Hepatic stellate cell (primary cell): ENCODE measurements around the gene IP6K1.
"Not testable (repeated sequence)": the region's sequence is repeated elsewhere in the genome, so short reads cannot be mapped to it uniquely, and the experiment has no call there.

ENCODE experiments used
- DNase-seq: peaks from one replicate; pipeline ENCODE4 v3.0.0; 2011; ENCODE audit warnings: low spot score

Gene IP6K1

GRCh38 chr3:49711489-49711888 is 74.9 kb downstream of the IP6K1 start:
- no peak for DNase-seq

GRCh38 chr3:49709852-49710251 is 76.5 kb downstream of the IP6K1 start:
- no peak for DNase-seq

- no peak for DNase-seq
Measured at GRCh38 chr3:49707113-49707480, 79.2 kb downstream of the IP6K1 start.

GRCh38 chr3:49706456-49707112 is 79.8 kb downstream of the IP6K1 start:
- no peak for DNase-seq

- no peak for DNase-seq
Measured at GRCh38 chr3:49705390-49705960, 80.9 kb downstream of the IP6K1 start.

GRCh38 chr3:49704629-49705028 is 81.7 kb downstream of the IP6K1 start:
- DNase-seq: no peak

GRCh38 chr3:49703956-49704355 is 82.4 kb downstream of the IP6K1 start:
- no peak for DNase-seq

- peak; percentile 89 for DNase-seq
Measured at GRCh38 chr3:49703443-49703927, 82.9 kb downstream of the IP6K1 start.

GRCh38 chr3:49702672-49703071 is 83.7 kb downstream of the IP6K1 start:
- no peak for DNase-seq

- DNase-seq: no peak
Measured at GRCh38 chr3:49701388-49702077, 84.8 kb downstream of the IP6K1 start.

- no peak for DNase-seq
Measured at GRCh38 chr3:49700453-49701128, 85.8 kb downstream of the IP6K1 start.

GRCh38 chr3:49700014-49700413 is 86.3 kb downstream of the IP6K1 start:
- no peak for DNase-seq

- peak; percentile 62 for DNase-seq
Measured at GRCh38 chr3:49699281-49699979, 86.9 kb downstream of the IP6K1 start.

GRCh38 chr3:49695350-49696015 is 90.9 kb downstream of the IP6K1 start:
- not testable (repeated sequence) for DNase-seq

- DNase-seq: not testable (repeated sequence)
Measured at GRCh38 chr3:49694409-49695070, 91.8 kb downstream of the IP6K1 start.

- not testable (repeated sequence) for DNase-seq
Measured at GRCh38 chr3:49691481-49691880, 94.9 kb downstream of the IP6K1 start.

- DNase-seq: not testable (repeated sequence)
Measured at GRCh38 chr3:49690856-49691255, 95.5 kb downstream of the IP6K1 start.

- DNase-seq: not testable (repeated sequence)
Measured at GRCh38 chr3:49689908-49690624, 96.3 kb downstream of the IP6K1 start.

- DNase-seq: peak; percentile 94
Measured at GRCh38 chr3:49689046-49689907, 97.1 kb downstream of the IP6K1 start, which contains the start of the genes MST1 and RNF123. TSS of gene MST1 (minus strand) at chr3:49689474. CDS start at chr3:49688691, 783 bp downstream. TSS of gene RNF123 (plus strand) at chr3:49689557. CDS start at chr3:49691166, 1,609 bp downstream.
